ENCODE data around the gene CSAD.

- TF ChIP-seq EP300 (IDR thresholded peaks at IDR 0.05; ENCODE audit: low read depth) (no peak), POLR2A (IDR thresholded peaks at IDR 0.05) (no peak), CTCF (IDR thresholded peaks at IDR 0.05) (no peak), POLR2AphosphoS5 (IDR thresholded peaks at IDR 0.05) (no peak)
These were observed 61.9 kb downstream of the CSAD start for GRCh38 chr12:53118751-53119300.
